Left kidney (tissue), 2 donors: ENCODE data around the gene CDH22. TPM values are rescaled to one million over a fixed set of nuclear protein-coding genes. Genes with fewer than 3 reads are reported as not detected.

Source experiments
- DNase-seq: peaks from one replicate; pipeline ENCODE4 v3.0.0-alpha.2; 2013
- polyA plus RNA-seq: library from polyadenylated mRNA; unstranded; fragments of 120-200 nt; gene quantifications from one replicate; pipeline ENCODE4 v1.2.1, GENCODE V29; 2013; ENCODE audit not compliant: insufficient read length

Gene CDH22
- polyA plus RNA-seq, 1 donor, result not detected

DNA sequence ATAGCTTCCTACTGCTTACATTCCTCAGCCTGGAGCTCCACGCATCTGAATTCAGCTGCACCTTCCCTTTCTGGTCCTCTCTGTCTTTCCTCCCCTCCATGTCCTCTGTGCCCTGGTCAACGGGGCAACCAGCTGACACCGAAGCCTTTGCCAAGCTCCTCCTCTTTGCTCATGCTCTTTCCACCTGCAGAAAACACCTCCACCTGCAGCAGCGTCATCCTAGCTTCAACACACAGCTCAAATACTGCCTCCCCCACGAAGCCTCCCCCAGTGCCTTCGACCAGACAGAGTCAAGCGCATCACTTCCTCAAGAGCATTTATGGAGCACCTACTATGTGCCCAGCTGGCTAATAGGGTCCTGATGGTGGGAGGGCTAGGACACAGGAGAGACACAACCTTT lies 9.2 kb downstream of the CDH22 start:
- no peak for DNase-seq

DNA sequence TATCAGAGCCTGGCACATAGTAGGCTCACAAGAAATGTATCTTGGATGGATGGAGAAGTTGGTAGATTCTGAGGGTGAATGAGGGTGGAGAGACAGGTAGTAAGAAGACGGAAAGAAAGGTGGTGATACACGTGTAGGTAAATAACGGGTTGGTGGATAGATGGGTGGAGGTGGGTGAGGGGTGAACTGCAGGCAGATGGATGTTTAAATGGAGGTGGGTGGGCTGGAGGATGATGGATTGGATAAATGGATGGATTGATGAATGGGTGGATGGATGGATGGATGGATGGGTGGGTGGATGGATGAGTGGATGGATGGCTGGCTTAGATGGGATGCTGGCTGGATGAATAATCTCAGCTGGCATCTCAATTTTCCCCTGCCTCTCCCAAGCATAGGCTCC lies 9.9 kb downstream of the CDH22 start:
- no peak for DNase-seq

DNA sequence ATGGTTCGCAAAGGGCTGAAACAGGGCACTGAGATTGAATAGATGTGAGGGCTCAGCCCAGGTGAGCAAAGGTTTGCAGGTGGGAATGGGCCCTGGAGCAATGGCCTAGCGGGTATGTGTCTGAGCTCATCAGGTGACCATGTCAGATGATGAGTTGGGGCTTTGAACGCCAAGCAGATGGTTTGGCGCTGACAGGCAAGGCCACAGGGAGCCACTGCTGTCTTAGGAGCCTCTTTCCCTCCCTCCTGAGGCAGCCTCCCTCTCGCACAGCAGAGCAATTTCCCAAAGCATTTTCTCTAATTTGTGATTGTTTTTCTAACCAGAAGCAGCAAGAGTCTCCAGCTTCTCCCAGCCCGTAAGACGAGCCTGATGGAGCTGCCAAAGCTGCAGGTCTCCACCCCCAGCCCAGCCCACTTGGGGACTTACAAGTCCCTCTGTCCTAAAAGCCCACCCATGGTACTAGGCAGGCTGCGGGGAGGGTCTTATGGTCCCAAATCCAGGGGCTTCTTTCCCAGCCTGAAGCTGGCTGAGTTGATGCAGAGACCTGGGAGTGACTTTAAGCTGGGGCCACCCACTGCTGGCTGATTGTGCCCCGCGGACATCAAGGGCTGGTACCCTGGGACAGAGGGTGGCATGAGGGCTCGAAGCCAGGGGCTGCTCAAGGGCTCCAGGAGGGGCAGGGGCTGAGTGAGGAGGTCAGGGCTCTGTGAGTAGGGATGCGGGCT lies 11.6 kb downstream of the CDH22 start:
- no peak for DNase-seq

DNA sequence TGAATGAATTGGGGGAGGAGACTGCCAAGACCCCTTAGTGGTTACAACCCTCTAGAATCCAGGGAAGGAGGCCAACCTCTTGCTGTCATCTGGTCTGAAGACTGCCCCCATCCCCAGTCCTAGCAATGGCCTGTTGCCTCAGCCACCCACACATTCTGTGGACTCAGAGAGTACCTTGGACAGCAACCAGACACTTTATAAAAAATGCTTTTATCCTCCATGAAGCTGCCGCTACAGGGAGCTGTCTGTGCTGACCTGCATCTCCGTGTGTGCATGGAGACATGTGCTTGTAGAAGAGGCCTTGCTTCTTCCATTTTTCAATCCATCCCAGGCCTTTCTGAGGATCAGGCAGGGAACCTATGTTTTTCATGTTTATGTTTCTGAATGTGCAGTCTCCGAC lies 15.2 kb downstream of the CDH22 start:
- peak; percentile 81 for DNase-seq

DNA sequence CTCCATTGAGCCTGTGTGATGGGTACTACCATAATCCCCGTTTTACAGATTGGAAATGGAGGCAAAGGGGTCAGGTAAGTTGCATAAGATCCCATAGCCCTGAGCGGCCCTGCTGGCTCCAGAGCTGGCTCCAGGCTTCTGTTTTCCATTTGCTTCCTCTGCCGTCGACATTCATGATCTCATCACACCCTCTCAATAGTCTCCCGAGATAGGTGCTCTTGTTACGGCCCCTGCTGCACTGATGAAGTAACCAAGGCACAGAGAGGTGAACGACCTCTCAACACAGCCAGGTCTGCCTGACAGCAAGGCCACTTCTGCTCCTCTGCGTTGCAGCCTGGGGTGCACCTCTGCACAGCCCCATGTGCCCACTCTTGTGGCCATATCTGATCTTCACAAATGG lies 16.9 kb downstream of the CDH22 start:
- DNase-seq, result no peak

DNA sequence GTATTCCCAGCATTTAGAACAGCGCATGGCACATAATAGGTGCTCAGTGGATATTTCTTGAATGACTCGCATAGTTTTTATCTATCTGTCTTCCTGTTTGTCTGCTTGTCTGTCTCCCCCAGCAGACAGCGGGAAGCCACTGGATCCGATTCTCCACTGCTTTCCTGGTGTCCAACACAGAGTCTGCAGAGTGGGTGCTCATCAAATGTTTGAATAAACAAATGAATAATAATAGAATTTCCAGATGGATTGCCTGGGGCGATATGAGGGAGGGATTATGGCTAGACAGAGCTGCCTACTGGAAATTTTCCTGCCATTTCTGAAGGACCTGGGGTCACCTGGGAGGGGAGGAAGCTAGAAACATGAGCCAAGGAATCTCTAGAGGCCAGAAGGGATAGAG lies 18.9 kb downstream of the CDH22 start:
- DNase-seq, result no peak

DNA sequence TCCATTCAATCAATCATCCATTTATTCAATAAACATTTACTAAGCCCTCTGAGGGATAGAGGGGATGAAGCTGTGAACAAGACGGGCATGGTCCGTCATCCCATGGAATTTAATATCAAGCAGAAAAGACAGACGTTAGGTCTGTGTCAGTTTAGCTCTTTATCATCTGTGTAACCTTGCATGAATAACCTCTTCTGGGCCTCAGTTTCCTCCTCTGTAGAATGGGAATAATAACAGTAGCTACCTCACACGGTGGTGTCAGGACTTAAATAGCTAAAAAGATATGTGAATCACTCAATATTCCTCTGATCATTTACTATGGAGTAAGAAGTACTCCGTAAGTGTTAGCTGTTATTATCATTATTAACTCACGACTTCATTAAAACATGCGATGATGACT lies 21.3 kb downstream of the CDH22 start:
- no peak for DNase-seq

DNA sequence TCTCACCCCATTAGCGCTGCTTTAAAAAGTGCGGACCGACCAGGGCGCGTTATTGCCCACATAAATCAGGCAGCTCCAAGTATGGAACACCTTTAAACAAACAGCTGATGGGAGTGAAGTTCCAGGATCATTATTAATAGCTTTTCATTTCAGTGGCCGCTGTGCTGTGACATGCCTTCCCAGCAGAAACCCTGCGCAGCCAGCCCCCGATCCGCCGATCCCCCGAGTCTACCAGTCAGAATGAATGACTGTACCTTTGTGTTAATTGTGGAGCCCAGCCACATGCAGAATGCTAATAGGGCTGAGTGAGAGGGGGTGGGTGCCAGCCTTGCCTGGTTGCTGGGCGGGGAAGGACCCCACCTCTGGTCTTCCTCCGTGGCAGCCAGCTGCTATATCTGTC lies 21.9 kb downstream of the CDH22 start:
- DNase-seq, result no peak

DNA sequence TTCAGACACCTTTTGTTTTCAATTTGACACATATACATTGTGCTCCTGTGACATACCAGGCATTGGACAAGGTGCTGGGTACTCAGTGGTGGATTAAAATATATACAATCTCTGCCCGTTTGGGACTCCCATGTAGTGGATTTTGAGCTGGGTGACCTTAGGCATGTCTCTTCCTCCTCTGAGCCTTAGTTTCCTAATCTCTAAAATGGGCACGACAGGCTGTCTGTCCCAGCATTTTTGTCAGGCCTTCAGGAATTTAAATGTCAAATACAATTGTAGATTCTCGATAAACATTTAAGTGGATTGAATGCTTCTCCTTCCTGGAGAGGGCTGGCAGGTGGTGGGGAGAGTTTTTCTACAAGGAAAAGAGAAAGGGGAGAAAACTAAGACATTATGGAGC lies 22.6 kb downstream of the CDH22 start:
- DNase-seq, result no peak

DNA sequence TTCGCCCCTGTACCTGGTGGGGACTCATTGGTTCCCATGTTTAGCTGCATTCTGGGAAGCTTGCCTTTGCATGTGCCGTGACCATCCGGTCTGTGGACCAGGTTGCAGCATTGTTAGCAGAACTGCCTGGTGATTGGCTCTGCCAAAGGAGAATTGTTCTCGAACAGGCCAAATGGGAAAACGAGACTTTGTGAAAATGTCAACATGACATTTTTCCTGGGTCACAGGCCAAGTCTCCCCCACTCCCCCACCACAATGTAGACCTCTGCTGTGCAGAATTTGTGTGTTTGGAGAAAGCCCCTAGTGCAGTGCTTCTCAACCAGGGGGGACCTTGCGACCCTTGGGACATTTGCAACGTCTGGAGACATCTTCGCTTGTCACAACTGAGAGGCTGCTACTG lies 23.2 kb downstream of the CDH22 start:
- DNase-seq, result no peak

DNA sequence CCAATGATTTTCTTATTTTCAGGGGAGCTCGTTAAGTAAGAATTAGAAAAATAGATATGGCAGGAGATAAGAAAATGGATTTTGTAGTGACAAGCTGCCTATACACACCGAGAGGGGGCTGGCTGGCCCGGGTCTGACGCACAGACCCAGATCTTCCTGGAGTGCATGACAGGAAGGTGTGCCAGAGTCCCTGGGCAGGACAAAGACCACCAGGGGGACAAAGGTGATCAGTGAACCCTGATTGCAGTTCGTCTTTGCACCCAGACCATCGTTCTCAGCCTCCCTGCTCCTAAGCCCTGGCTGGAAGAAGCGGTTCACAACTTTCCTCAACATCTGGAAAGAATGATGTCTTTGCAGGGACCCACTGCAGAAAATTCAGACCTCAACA lies 24.3 kb downstream of the CDH22 start:
- no peak for DNase-seq

DNA sequence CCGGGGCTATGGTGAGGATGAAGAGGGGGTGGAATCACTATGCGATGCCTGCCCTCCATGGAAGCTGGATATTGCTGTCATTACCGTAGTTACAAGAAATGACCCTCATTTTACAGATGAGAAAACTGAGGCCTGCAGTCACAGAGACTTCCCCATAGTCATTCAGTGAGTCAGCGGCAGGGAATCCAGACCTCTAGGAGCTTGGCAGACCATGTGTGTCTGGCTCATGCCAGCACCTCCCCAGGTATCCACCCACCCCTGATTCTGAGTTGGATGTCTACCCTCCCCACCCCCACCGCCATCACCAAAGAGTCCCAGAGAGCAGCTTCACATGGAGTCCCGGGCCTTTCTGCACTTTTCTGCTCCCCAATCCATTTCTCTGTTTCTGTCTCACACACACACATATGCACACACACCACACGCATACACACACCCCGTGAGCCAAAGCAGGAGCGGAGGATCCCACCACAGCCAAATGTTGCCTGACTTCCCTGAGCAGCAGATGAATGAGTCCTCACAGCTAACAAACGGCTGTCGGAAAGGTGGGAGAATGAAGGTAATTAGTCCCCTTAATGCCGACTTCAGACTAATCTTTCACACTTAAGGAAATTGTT lies 24.8 kb downstream of the CDH22 start:
- DNase-seq, result no peak

DNA sequence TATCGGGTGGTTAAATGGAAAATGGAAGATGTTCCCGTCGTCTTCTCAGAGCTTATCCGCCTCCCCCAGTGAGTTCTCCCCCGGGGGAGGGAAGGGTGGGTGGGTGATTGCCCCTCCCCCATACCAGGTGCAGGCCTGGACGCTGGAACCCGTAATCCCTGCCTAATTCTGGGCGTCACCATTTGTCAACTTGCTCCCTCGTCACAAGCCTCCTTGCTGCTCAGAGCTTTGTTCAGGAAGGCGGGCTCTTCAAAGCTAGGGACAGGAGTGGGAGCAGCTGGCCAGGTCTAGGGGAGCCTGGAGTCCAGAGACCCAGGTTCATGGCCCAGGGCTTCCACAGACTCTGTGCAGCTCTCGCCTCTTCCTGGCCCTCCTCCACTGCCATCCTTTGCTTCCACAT lies 25.6 kb downstream of the CDH22 start:
- DNase-seq, result no peak

DNA sequence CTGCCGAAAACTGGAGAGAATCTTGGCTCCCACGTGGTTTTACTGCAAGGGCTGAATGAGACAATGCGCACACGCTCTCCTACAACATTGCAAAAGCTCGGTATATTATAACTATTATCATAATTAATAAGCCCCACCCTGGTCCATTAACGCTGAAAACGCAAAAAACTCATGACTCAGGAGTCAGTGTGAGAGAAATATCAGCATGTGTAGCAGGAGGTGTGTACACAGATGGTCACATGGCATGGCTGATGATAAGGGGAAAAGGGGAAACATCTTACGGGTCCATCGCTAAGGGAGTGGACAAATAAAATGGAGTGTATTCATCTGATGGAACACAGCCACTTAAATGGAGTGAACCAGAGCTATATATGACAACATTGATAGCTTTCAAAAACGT lies 29.2 kb downstream of the CDH22 start:
- DNase-seq, result no peak

DNA sequence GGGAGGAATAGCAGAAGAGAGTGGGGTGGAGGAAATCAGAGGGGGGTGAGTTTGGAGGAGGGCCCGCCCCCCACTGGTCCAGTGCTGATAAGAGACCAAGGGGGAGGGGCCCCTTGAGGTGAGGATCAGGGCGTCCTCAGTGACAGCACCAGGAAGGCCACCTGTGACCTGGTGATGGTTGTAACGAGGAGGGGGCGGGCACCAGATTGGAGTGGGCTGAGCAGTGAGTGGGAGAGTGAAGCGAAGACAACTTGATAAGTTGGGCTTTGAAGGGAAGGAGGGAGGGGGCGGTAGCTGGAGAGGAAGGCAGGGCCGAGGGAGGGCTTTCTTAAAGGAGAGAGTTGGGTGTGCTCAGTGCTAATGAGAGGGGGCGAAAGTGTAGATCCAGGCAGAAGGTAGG lies 30.7 kb downstream of the CDH22 start:
- no peak for DNase-seq

DNA sequence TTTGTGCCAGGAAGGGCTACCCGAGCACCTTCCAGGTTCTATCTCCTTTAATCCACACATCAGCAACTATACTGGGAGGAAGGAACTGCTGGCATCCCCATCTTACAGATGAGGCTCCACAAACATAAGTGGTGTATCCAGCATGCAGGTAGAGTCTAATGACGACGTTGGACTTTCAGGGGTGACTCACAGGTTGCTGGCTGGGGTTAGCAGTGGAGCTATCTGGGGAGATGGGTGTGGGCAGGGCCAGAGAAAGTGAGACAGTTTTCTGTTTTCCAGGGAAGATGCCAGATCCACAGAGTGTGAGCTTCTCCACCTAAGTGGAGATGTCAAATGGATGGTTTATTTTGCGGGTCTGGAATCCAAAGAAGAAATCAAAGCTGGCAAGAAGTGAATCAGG lies 31.8 kb downstream of the CDH22 start:
- no peak for DNase-seq

DNA sequence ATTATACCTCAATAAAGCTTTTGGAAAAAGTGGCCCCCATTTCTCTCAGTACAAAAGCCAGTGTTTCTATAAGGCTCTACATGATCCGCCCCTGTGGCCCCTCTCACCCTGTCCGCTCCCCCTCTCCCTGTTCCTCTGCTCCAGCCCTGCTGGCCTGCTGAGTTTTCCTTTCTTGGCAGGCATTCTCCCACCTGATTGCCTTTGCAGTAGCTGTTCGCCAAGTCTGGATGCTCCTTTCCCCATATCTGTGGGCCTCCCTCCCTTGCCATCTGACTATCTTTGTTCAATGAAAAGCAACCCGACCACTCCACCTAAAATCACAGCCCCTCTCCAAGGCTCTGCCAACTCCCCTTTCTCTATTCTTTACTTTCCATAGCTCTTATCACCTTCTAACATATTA lies 33.2 kb downstream of the CDH22 start:
- no peak for DNase-seq

DNA sequence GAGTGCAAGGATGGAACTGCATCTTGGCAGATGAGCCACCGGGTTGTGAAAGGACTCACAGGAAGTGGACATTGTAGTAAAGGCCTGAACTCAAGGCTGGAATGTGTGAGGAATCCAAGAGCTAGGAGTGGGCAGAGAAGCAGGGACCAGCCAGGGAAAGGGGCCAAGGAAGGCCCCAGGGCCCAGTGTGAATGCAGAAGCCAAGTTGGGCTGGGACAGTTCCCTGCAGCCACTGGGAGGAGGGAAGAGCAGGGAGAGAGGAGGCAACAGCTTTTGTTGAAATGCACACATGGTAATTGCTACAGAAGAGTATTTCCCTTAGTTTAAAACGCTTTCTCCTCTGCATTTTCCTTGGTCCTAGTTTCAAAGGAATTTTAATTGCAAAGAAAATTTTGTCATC lies 34.6 kb downstream of the CDH22 start:
- DNase-seq, result no peak

DNA sequence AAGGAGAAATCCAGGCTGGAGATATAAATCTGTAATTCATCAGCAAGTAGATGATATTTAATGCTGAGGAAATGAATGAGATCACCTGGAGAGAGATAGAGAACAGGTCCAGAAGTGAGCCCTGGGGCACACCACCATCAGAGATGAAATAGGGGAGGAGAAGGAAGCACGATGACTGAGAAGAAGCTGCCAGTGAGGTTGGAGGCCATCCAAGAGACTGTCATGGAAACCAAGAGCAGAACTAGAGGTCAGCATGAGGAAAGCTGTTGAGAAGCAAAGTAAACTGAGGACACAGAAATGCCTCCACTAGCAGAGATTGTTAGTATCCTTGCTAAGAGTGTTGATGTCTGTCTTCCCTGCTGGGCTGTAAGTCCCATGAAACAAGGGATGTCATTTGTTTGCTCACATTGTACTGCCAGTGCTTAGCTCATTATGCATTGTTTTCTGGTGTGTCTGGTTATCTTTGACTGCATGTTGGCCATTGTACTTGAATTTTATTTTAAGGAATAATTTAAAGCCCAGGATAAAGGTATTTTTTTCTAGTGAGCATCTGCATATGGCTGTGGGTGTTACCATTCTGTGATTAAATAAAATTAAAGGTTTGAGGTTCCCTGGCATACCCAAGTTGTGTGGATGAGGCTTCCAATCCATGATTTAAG lies 35.8 kb downstream of the CDH22 start:
- DNase-seq, result no peak

DNA sequence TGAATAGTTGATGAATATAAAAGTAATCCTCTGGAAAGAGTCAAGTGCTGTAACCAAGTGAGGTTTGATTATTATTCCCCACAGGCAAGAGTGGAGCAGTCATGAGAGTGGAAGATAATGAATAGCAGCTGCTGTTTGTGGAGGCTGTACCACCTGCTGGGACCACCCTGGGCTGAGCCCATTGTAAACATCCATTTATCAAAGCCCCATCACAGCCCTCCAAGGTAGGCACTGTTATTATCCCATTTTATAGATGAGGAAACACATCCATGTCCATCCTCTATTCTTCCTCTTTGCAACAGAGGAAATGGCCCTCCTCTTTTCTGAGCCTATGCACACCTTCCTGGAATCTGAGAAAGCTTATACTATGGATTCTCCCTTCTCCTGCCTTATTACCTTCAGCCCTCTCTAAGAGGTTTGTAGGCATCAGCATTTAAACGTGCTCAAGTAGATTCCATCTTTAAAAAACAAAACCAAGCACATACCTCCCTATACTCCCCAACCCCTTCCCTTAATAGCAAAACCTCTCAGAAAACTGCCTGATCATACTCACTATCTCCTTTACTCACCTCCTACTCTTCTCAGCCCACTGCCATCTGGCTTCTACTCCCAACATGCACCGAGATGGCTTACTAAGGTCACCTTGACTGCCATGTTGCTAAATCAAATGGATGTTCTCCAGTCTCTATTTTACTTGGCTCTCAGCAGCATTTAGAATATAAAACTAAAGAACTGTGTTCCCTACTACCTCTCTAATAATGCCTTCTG lies 37.1 kb downstream of the CDH22 start:
- no peak for DNase-seq

DNA sequence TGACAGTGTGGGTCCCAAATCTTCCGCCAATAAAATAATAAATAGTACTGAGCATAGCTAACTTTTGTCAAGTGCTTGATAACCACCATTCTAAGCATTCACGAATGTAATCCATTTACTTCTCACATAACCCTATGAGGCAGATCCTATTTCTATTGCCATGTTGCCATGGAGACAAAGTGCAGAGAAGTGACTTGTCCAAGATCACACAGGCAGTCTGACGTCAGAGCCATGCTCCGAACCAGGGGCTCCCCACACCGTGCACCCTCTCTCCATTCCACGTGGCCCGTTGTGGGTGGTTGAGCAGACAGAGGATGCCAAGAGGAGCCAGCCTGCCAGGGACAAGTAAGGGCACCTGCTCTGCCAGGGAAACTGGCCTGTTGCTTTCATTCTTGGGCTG lies 38.9 kb downstream of the CDH22 start:
- DNase-seq, result no peak

DNA sequence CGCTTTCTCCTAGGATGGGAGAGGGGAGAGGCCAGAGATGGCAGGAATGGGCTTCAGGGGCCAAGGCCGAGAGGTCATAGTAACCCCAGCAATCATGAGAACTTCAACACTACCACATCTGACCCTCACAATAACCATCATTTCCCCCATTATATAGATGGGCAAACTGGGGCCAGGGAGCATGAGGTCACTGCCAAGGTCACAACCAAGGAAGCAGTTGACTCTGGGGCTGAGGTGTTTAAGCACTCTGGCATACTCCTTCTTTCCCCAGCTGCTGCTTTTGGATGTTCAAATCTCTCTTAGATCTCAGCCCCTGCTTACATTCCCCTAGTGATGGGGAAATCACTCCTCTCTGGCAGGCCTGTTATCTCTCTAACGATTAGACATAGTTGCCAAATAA lies 39.6 kb downstream of the CDH22 start:
- DNase-seq, result no peak

DNA sequence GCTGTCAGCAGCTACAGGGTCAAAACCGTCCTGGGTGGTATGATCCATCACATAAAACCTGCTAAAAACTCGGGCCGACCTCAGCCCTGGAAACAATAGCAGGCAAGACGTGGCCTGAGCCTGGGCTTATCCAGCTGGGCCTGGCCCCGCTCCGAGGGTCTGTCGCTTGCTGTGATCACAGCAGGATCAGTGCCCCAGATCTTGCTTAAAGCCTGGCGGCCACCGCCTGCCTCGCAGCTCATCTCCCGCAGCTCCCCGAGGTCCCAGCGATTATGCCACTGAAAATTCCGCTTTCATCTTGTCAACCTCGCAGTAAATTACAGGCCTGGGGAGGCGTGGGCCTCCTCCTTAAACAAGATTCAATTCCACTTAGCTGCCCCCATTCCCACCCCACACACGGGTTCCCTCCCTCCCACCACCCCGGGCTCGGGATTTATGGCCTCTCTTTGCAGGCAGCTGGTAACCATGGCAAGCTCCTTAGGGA lies 40.1 kb downstream of the CDH22 start:
- DNase-seq, result peak; percentile 44
